Neural cell (in vitro differentiated cells): Measurements from ENCODE around the gene HECW1.

Experiments
- EP300 ChIP-seq: fragments of 450-650 bp; conservative IDR thresholded peaks from 2 replicates; pipeline ENCODE4 v1.6.1; 2014; ENCODE audit warnings: antibody characterized with exemption, mild to moderate bottlenecking, moderate library complexity; ENCODE audit not compliant: poor library complexity, severe bottlenecking
- TF ChIP-seq, protein P1 (sequence below): fragments of 450-650 bp; IDR thresholded peaks from 2 replicates; pipeline ENCODE4 v1.5.1; 2014; ENCODE audit warnings: antibody characterized with exemption, mild to moderate bottlenecking, moderate library complexity; ENCODE audit not compliant: poor library complexity, severe bottlenecking

DNA sequence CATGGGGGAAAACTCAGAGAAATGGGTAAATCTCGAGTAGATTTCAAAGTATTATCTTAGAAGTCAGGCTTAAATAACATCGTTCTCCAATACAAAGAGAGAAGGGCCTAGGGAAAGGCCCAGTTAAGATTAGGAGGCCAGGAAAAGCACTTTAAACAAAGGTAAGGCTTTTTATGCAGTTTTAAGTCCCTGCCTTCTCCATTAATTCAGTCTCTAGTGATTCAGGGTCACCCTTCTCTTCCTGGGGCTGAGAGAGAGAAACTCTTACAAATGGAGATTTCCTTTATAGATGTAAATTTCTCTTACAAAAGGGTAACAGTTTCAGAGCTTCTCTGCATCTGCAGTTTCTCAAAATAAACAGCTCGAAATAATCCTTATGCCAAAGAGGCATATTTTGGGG, 179.3 kb downstream of the HECW1 start:
- no peak for TF ChIP-seq EP300
- TF ChIP-seq, protein P1, sequence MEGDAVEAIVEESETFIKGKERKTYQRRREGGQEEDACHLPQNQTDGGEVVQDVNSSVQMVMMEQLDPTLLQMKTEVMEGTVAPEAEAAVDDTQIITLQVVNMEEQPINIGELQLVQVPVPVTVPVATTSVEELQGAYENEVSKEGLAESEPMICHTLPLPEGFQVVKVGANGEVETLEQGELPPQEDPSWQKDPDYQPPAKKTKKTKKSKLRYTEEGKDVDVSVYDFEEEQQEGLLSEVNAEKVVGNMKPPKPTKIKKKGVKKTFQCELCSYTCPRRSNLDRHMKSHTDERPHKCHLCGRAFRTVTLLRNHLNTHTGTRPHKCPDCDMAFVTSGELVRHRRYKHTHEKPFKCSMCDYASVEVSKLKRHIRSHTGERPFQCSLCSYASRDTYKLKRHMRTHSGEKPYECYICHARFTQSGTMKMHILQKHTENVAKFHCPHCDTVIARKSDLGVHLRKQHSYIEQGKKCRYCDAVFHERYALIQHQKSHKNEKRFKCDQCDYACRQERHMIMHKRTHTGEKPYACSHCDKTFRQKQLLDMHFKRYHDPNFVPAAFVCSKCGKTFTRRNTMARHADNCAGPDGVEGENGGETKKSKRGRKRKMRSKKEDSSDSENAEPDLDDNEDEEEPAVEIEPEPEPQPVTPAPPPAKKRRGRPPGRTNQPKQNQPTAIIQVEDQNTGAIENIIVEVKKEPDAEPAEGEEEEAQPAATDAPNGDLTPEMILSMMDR = no peak
